HCT116 (cell line): ENCODE results near the gene MED10. TPM values are rescaled to one million over a fixed set of nuclear protein-coding genes. Genes with fewer than 3 reads are reported as not detected.

Source experiments
- ATAC-seq: fragments of 200-7000 bp; cut with Tn5 transposase; 2 replicates; pipeline ENCODE4 v1.9.1; 2020; ENCODE audit warnings: mild to moderate bottlenecking, moderate library complexity
- BruUV-seq: library from RNA; stranded (reverse); fragments of 400-500 nt; replicated peaks from 2 replicates; lab custom pipeline; 2021; lab: Mats Ljungman, UMichigan
- CTCF ChIA-PET: fragments of 300-600 bp; sonication (Branson Sonifier 250); formaldehyde crosslinking; loops from one replicate; lab custom pipeline; 2021; ENCODE audit warnings: antibody characterized with exemption; lab: Charles Lee
- POLR2A ChIA-PET: fragments of 300-600, 350-600 bp; sonication (Branson Sonifier 250); formaldehyde crosslinking; loops from one replicate; lab custom pipeline; 2021; ENCODE audit warnings: antibody characterized with exemption; lab: Charles Lee
- RAD21 ChIA-PET, 2 experiments: fragments of 300-600 bp; sonication (Branson Sonifier 250); formaldehyde crosslinking; loops; one replicate each; lab custom pipeline; 2023; ENCODE audit warnings: low total read pairs in 2 of 2; ENCODE audit not compliant: uncharacterized antibody in 2 of 2, unreplicated experiment in 2 of 2, low non-redundant PET in 1 of 2; lab: Charles Lee
- DNase-seq: peaks from one replicate; pipeline ENCODE4 v3.0.0-alpha.2; 2010; ENCODE audit warnings: low read depth, low spot score
- H2AFZ ChIP-seq: fragments of 200-600 bp; shearing (Covaris generic), sonication (generic); 2 replicates; pipeline ENCODE4 v1.6.1; 2017; ENCODE audit warnings: low read depth, mixed run types, mixed read lengths, antibody characterized with exemption, low read length; ENCODE audit not compliant: poor library complexity, severe bottlenecking
- H3K27ac ChIP-seq: 2 replicates; pipeline ENCODE4 v1.5.1; 2012; ENCODE audit warnings: low read depth, low read length
- H3K27me3 ChIP-seq: fragments of 200-600 bp; sonication (generic); 2 replicates; pipeline ENCODE4 v1.6.1; 2016; ENCODE audit warnings: mixed run types, low read length, mixed read lengths; ENCODE audit not compliant: insufficient read depth
- H3K36me3 ChIP-seq, 2 experiments: fragments of 200-500 bp in 1 of 2; fragments of 200-600 bp in 1 of 2; sonication (Bioruptor generic) in 1 of 2; sonication (generic) in 1 of 2; 2 replicates each; pipeline versions ENCODE4 v1.5.1 to v1.6.1; 2014 to 2016; ENCODE audit warnings: low read length in 2 of 2, inconsistent platforms in 1 of 2, mixed read lengths in 1 of 2, mixed run types in 1 of 2; ENCODE audit not compliant: insufficient read depth in 2 of 2, control insufficient read depth in 1 of 2
- H3K4me1 ChIP-seq, 2 experiments: fragments of 200-600 bp in 1 of 2; sonication (generic) in 1 of 2; 2 replicates each; pipeline versions ENCODE4 v1.5.1 to v1.6.1; 2012 to 2017; ENCODE audit warnings: low read length in 2 of 2, inconsistent platforms in 1 of 2, mild to moderate bottlenecking in 1 of 2, mixed read lengths in 1 of 2, mixed run types in 1 of 2, moderate library complexity in 1 of 2; ENCODE audit not compliant: insufficient read depth in 2 of 2, control insufficient read depth in 1 of 2
- H3K4me2 ChIP-seq: fragments of 200-600 bp; sonication (generic); 2 replicates; pipeline ENCODE4 v1.6.1; 2017; ENCODE audit warnings: mixed run types, low read length, mixed read lengths
- H3K4me3 ChIP-seq, 2 experiments: fragments of 200-600 bp in 1 of 2; sonication (generic) in 1 of 2; replicated peaks in 1 of 2; 2 replicates each; pipeline ENCODE4 v1.5.1; 2011 to 2016; ENCODE audit warnings: low read length in 2 of 2, control low read depth in 1 of 2, low read depth in 1 of 2, mild to moderate bottlenecking in 1 of 2, mixed read lengths in 1 of 2, mixed run types in 1 of 2
- H3K79me2 ChIP-seq: fragments of 200-600 bp; sonication (generic); 2 replicates; pipeline ENCODE4 v1.6.1; 2017; ENCODE audit warnings: mild to moderate bottlenecking, mixed run types, low read length, moderate library complexity, mixed read lengths; ENCODE audit not compliant: insufficient read depth
- H3K9ac ChIP-seq: fragments of 200-600 bp; sonication (generic); 2 replicates; pipeline ENCODE4 v1.6.1; 2016; ENCODE audit warnings: low read length, mixed read lengths
- H3K9me2 ChIP-seq: fragments of 200-600 bp; sonication (generic), shearing (Covaris generic); 2 replicates; pipeline ENCODE4 v1.6.1; 2017; ENCODE audit warnings: mixed run types, mild to moderate bottlenecking, moderate library complexity; ENCODE audit not compliant: insufficient read depth
- H3K9me3 ChIP-seq, 2 experiments: fragments of 200-500 bp in 1 of 2; fragments of 200-600 bp in 1 of 2; sonication (Bioruptor generic) in 1 of 2; sonication (generic) in 1 of 2; 2 replicates each; pipeline ENCODE4 v1.6.1; 2014 to 2017; ENCODE audit warnings: low read length in 2 of 2, mixed read lengths in 2 of 2, inconsistent platforms in 1 of 2, low read depth in 1 of 2, mild to moderate bottlenecking in 1 of 2, mixed run types in 1 of 2, moderate library complexity in 1 of 2; ENCODE audit not compliant: control insufficient read depth in 1 of 2, insufficient read depth in 1 of 2
- H4K20me1 ChIP-seq: fragments of 200-600 bp; sonication (generic), shearing (Covaris generic); 2 replicates; pipeline ENCODE4 v1.6.1; 2017; ENCODE audit warnings: mixed run types, mild to moderate bottlenecking, moderate library complexity; ENCODE audit not compliant: insufficient read depth
- CBX3 ChIP-seq: IDR thresholded peaks from 2 replicates; pipeline ENCODE4 v1.6.1; 2012; ENCODE audit warnings: low read depth
- CEBPB ChIP-seq: IDR thresholded peaks from 2 replicates; pipeline ENCODE4 v1.6.1; 2012; ENCODE audit warnings: low read depth
- EGR1 ChIP-seq: IDR thresholded peaks from 2 replicates; pipeline ENCODE4 v1.6.1; 2012; ENCODE audit warnings: low read depth
- ELF1 ChIP-seq: IDR thresholded peaks from 2 replicates; pipeline ENCODE4 v1.6.1; 2012; ENCODE audit warnings: low read depth, borderline replicate concordance
- EZH2 ChIP-seq: fragments of 200-600 bp; sonication (generic); IDR thresholded peaks from 2 replicates; pipeline ENCODE4 v1.6.1; 2017; ENCODE audit warnings: antibody characterized with exemption, mixed run types
- EZH2phosphoT487 ChIP-seq: fragments of 200-600 bp; IDR thresholded peaks from 2 replicates; pipeline ENCODE4 v1.6.1; 2018; ENCODE audit warnings: antibody characterized with exemption, borderline replicate concordance
- FOSL1 ChIP-seq: IDR thresholded peaks from 2 replicates; pipeline ENCODE4 v1.6.1; 2012; ENCODE audit warnings: low read depth
- JUND ChIP-seq: IDR thresholded peaks from 2 replicates; pipeline ENCODE4 v1.6.1; 2012
- POLR2A ChIP-seq: IDR thresholded peaks from 2 replicates; pipeline ENCODE4 v1.7.0; 2011; ENCODE audit warnings: borderline replicate concordance; ENCODE audit not compliant: insufficient read depth, insufficient read length; ENCODE audit errors: extremely low read depth
- POLR2AphosphoS5 ChIP-seq: IDR thresholded peaks from 2 replicates; pipeline ENCODE4 v1.6.1; 2011; ENCODE audit warnings: mild to moderate bottlenecking, low read depth, low read length, moderate library complexity
- SIN3A ChIP-seq: IDR thresholded peaks from 2 replicates; pipeline ENCODE4 v1.6.1; 2012; ENCODE audit warnings: low read depth
- SRF ChIP-seq: IDR thresholded peaks from 2 replicates; pipeline ENCODE4 v1.6.1; 2012; ENCODE audit warnings: low read depth
- TCF7L2 ChIP-seq: IDR thresholded peaks from 2 replicates; pipeline ENCODE4 v1.7.0; 2011; ENCODE audit warnings: borderline replicate concordance, inconsistent platforms; ENCODE audit not compliant: insufficient read depth, insufficient read length; ENCODE audit errors: extremely low read depth
- YY1 ChIP-seq: IDR thresholded peaks from 2 replicates; pipeline ENCODE4 v1.6.1; 2011; ENCODE audit warnings: low read length, low read depth, moderate library complexity, mild to moderate bottlenecking; ENCODE audit not compliant: insufficient replicate concordance; ENCODE audit errors: extremely low read depth
- ZNF274 ChIP-seq: fragments of 200-500 bp; sonication (Bioruptor generic); IDR thresholded peaks from 2 replicates; pipeline ENCODE4 v1.6.1; 2014; ENCODE audit warnings: mild to moderate bottlenecking, low read depth, low read length, inconsistent platforms
- intact Hi-C: fragments of 100-400 bp; cut with micrococcal nuclease; formaldehyde crosslinking; loops from 2 replicates; pipeline ENCODE4 v1.10.0; 2022
- total RNA-seq: library from RNA; stranded (reverse); gene quantifications from one replicate; pipeline ENCODE4 v1.2.1, GENCODE V29; 2021; ENCODE audit not compliant: unreplicated experiment
- TF ChIP-seq, protein P1 (sequence below): IDR thresholded peaks from 2 replicates; pipeline ENCODE4 v1.6.1; 2012; ENCODE audit warnings: low read depth
- TF ChIP-seq, protein P2 (sequence below): IDR thresholded peaks from 2 replicates; pipeline ENCODE4 v1.6.1; 2012
- TF ChIP-seq, protein P3 (sequence below), 3 experiments: fragments of 200-600 bp in 1 of 3; sonication (generic) in 1 of 3; IDR thresholded peaks in 2 of 3; conservative IDR thresholded peaks in 1 of 3; 2 replicates each; pipeline ENCODE4 v1.5.1; 2012 to 2017; ENCODE audit warnings: low read depth in 2 of 3, low read length in 2 of 3, antibody characterized with exemption in 1 of 3, borderline replicate concordance in 1 of 3, control low read depth in 1 of 3, mild to moderate bottlenecking in 1 of 3, mixed read lengths in 1 of 3, mixed run types in 1 of 3, moderate library complexity in 1 of 3; ENCODE audit not compliant: insufficient read depth in 1 of 3
- TF ChIP-seq, protein P4 (sequence below): IDR thresholded peaks from 2 replicates; pipeline ENCODE4 v1.6.1; 2011; ENCODE audit warnings: mild to moderate bottlenecking, low read length, moderate library complexity; ENCODE audit not compliant: insufficient replicate concordance; ENCODE audit errors: extremely low read depth
- TF ChIP-seq, protein P5 (sequence below): IDR thresholded peaks from 2 replicates; pipeline ENCODE4 v1.6.1; 2012

Gene MED10
- total RNA-seq, 1 experiment from 2014 or later, result 35.0 TPM

DNA sequence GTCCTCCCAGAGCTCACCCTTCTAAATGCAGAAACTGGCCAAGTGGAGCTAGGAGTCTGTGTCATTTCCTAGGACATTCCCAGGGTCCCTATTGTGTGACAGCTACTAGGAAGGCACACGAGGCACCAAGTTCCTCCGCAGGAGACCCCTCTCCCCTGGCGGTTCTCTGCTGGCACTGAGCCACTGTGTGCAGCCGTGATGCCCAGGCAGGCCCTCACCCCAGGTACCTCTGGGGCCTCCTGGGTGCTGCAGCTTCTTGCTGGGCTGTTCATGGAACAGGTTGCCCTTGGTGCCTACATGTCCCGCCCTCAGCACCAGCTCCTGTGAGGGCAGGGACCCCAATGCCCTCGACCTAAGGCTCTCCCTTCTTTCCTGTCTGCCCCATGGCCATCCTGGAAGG lies 23.1 kb downstream of the MED10 start:
- ChIA-PET CTCF (no interaction called here), RAD21 (no interaction called here), POLR2A (no interaction called here)
- BruUV-seq, result no TSS peak
- Histone ChIP-seq H3K9me3 (no peaks in the 10 kb centered on the region), H3K9me2 (no peaks in the 10 kb centered on the region), H3K27ac (no peak overlapping the region), H2AFZ (no peak overlapping the region), H3K36me3 (no peaks in the 10 kb centered on the region), H3K27me3 (peaks cover 8% of the 10 kb centered on the region; the same call in 1 of the 2 replicates), H3K79me2 (no peaks in the 10 kb centered on the region), H3K4me3 (no peak overlapping the region), H3K4me1 (no peaks in the 10 kb centered on the region), H4K20me1 (no peaks in the 10 kb centered on the region), H3K9ac (no peak overlapping the region), H3K4me2 (no peak overlapping the region)
- no peak for DNase-seq
- no peak for TF ChIP-seq SIN3A
- TF ChIP-seq ELF1, result no peak
- no peak for TF ChIP-seq POLR2AphosphoS5
- TF ChIP-seq, protein P1, sequence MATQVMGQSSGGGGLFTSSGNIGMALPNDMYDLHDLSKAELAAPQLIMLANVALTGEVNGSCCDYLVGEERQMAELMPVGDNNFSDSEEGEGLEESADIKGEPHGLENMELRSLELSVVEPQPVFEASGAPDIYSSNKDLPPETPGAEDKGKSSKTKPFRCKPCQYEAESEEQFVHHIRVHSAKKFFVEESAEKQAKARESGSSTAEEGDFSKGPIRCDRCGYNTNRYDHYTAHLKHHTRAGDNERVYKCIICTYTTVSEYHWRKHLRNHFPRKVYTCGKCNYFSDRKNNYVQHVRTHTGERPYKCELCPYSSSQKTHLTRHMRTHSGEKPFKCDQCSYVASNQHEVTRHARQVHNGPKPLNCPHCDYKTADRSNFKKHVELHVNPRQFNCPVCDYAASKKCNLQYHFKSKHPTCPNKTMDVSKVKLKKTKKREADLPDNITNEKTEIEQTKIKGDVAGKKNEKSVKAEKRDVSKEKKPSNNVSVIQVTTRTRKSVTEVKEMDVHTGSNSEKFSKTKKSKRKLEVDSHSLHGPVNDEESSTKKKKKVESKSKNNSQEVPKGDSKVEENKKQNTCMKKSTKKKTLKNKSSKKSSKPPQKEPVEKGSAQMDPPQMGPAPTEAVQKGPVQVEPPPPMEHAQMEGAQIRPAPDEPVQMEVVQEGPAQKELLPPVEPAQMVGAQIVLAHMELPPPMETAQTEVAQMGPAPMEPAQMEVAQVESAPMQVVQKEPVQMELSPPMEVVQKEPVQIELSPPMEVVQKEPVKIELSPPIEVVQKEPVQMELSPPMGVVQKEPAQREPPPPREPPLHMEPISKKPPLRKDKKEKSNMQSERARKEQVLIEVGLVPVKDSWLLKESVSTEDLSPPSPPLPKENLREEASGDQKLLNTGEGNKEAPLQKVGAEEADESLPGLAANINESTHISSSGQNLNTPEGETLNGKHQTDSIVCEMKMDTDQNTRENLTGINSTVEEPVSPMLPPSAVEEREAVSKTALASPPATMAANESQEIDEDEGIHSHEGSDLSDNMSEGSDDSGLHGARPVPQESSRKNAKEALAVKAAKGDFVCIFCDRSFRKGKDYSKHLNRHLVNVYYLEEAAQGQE, result no peak
- TF ChIP-seq, protein P2, sequence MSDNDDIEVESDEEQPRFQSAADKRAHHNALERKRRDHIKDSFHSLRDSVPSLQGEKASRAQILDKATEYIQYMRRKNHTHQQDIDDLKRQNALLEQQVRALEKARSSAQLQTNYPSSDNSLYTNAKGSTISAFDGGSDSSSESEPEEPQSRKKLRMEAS, result no peak
- TF ChIP-seq JUND, result no peak
- TF ChIP-seq EZH2phosphoT487, result no peak
- TF ChIP-seq EGR1, result no peak
- no peak for TF ChIP-seq SRF
- TF ChIP-seq FOSL1, result no peak
- no peak for TF ChIP-seq CBX3
- no peak for TF ChIP-seq EZH2
- no peak for TF ChIP-seq CEBPB
- no peak for TF ChIP-seq YY1
- TF ChIP-seq, protein P3, sequence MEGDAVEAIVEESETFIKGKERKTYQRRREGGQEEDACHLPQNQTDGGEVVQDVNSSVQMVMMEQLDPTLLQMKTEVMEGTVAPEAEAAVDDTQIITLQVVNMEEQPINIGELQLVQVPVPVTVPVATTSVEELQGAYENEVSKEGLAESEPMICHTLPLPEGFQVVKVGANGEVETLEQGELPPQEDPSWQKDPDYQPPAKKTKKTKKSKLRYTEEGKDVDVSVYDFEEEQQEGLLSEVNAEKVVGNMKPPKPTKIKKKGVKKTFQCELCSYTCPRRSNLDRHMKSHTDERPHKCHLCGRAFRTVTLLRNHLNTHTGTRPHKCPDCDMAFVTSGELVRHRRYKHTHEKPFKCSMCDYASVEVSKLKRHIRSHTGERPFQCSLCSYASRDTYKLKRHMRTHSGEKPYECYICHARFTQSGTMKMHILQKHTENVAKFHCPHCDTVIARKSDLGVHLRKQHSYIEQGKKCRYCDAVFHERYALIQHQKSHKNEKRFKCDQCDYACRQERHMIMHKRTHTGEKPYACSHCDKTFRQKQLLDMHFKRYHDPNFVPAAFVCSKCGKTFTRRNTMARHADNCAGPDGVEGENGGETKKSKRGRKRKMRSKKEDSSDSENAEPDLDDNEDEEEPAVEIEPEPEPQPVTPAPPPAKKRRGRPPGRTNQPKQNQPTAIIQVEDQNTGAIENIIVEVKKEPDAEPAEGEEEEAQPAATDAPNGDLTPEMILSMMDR (IDR thresholded peaks at IDR 0.05 in 2 of 3, conservative IDR thresholded peaks at IDR 0.05 in 1 of 3; ENCODE audit: borderline replicate concordance in 1 of 3, insufficient read depth in 1 of 3, low read depth in 2 of 3, low read length in 2 of 3), result no peak
- TF ChIP-seq ZNF274, result no peak
- no peak for TF ChIP-seq TCF7L2
- TF ChIP-seq, protein P4, sequence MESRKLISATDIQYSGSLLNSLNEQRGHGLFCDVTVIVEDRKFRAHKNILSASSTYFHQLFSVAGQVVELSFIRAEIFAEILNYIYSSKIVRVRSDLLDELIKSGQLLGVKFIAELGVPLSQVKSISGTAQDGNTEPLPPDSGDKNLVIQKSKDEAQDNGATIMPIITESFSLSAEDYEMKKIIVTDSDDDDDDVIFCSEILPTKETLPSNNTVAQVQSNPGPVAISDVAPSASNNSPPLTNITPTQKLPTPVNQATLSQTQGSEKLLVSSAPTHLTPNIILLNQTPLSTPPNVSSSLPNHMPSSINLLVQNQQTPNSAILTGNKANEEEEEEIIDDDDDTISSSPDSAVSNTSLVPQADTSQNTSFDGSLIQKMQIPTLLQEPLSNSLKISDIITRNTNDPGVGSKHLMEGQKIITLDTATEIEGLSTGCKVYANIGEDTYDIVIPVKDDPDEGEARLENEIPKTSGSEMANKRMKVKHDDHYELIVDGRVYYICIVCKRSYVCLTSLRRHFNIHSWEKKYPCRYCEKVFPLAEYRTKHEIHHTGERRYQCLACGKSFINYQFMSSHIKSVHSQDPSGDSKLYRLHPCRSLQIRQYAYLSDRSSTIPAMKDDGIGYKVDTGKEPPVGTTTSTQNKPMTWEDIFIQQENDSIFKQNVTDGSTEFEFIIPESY, result no peak
- TF ChIP-seq, protein P5, sequence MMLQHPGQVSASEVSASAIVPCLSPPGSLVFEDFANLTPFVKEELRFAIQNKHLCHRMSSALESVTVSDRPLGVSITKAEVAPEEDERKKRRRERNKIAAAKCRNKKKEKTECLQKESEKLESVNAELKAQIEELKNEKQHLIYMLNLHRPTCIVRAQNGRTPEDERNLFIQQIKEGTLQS, result no peak
- TF ChIP-seq POLR2A, result no peak
- no peak for ATAC-seq
- intact Hi-C loops, result no loop called here
